ENCODE measurements around the gene ATP6V0B. TPM values are rescaled to one million over a fixed set of nuclear protein-coding genes. Genes with fewer than 3 reads are reported as not detected.

Gene ATP6V0B
- total and polyA plus RNA-seq, 7 donors = 87.9 to 260 (median 133) TPM

GRCh38 chr1:44008259-44008658 is 33.5 kb downstream of the ATP6V0B start:
- H3K4me1 ChIP-seq = peaks cover 4% of the 10 kb centered on the region
- intact Hi-C loops (cut with DNase I) = loop anchor here (5.0 to 10.0 kb wide), 2 partner anchors 39 to 587 kb away; no protein-coding TSS in a partner anchor
- DNase-seq = no peak
- no peaks in the 10 kb centered on the region for H3K36me3 ChIP-seq (ENCODE audit: insufficient read depth in 1 of 2, low read depth in 1 of 2)
- 89 to 94% (median 91%) methylated on average over 12 of the region's 12 CpGs for WGBS, 3 donors
- H3K27me3 ChIP-seq (ENCODE audit: insufficient read depth in 3 of 3, low read length in 2 of 3) = no peaks in the 10 kb centered on the region
- ATAC-seq = no peak
- H3K9me3 ChIP-seq = no peaks in the 10 kb centered on the region
- no peak overlapping the region for H3K27ac ChIP-seq
- H3K4me3 ChIP-seq = no peak overlapping the region
- TF ChIP-seq CTCF (IDR thresholded peaks at IDR 0.05) = no peak

- intact Hi-C loops (cut with DNase I) = no loop called here
- 58 to 69% (median 62%) methylated on average over 9 to 11 of the region's 11 CpGs for WGBS, 3 donors
- Histone ChIP-seq H3K4me1 (peaks cover under 1% of the 10 kb centered on the region), H3K27ac (no peak overlapping the region), H3K4me3 (no peak overlapping the region), H3K36me3 (ENCODE audit: insufficient read depth in 1 of 2, low read depth in 1 of 2) (no peaks in the 10 kb centered on the region), H3K27me3 (ENCODE audit: insufficient read depth in 3 of 3, low read length in 2 of 3) (no peaks in the 10 kb centered on the region), H3K9me3 (no peaks in the 10 kb centered on the region)
- ATAC-seq (no peak), DNase-seq (no peak)
- no peak for TF ChIP-seq CTCF (IDR thresholded peaks at IDR 0.05)
Observed at GRCh38 chr1:44010935-44011471, 36.2 kb downstream of the ATP6V0B start.

- intact Hi-C loops (cut with DNase I) = no loop called here
- H3K4me3 ChIP-seq = no peak overlapping the region
- H3K27ac ChIP-seq = no peak overlapping the region
- H3K9me3 ChIP-seq = no peaks in the 10 kb centered on the region
- WGBS, 3 donors = 78 to 87% (median 81%) methylated on average over 2 of the region's 2 CpGs
- no peak for DNase-seq
- no peaks in the 10 kb centered on the region for H3K4me1 ChIP-seq
- TF ChIP-seq CTCF (IDR thresholded peaks at IDR 0.05) = no peak
- no peaks in the 10 kb centered on the region for H3K36me3 ChIP-seq (ENCODE audit: insufficient read depth in 1 of 2, low read depth in 1 of 2)
- no peak for ATAC-seq
- no peaks in the 10 kb centered on the region for H3K27me3 ChIP-seq (ENCODE audit: insufficient read depth in 3 of 3, low read length in 2 of 3)
Observed at GRCh38 chr1:44012404-44012803, 37.6 kb downstream of the ATP6V0B start.

GRCh38 chr1:44012941-44013609 is 38.3 kb downstream of the ATP6V0B start:
- H3K27me3 ChIP-seq (ENCODE audit: insufficient read depth in 3 of 3, low read length in 2 of 3) = no peaks in the 10 kb centered on the region
- H3K4me1 ChIP-seq = no peaks in the 10 kb centered on the region
- H3K27ac ChIP-seq = no peak overlapping the region
- intact Hi-C loops (cut with DNase I) = no loop called here
- no peak for TF ChIP-seq CTCF (IDR thresholded peaks at IDR 0.05)
- no peaks in the 10 kb centered on the region for H3K9me3 ChIP-seq
- 52 to 74% (median 65%) methylated on average over 13 of the region's 13 CpGs for WGBS, 3 donors
- no peak for DNase-seq
- H3K4me3 ChIP-seq = no peak overlapping the region
- ATAC-seq = no peak
- H3K36me3 ChIP-seq (ENCODE audit: insufficient read depth in 1 of 2, low read depth in 1 of 2) = no peaks in the 10 kb centered on the region

All from psoas muscle (tissue), 8 donors.